Cardiac fibroblast (primary cell): ENCODE data around the gene POLR2L.
A peak's percentile ranks its signal among the peaks of the same experiment; 100 is the strongest.

Experiments
- DNase-seq, 2 donors: peaks; one replicate each; pipeline versions ENCODE4 v3.0.0 to v3.0.0-alpha.2; 2010; ENCODE audit warnings: low read depth in 2 of 2
- H3K4me3 ChIP-seq, 2 donors: replicated peaks in 1 of 2; 1 replicate in 1 of 2; 2 replicates in 1 of 2; pipeline ENCODE4 v1.5.1; 2011; ENCODE audit warnings: low read depth in 2 of 2, low read length in 2 of 2, mild to moderate bottlenecking in 2 of 2, moderate library complexity in 1 of 2
- TF ChIP-seq, protein P1 (sequence below): IDR thresholded peaks from one replicate; pipeline ENCODE4 v1.5.1; 2011; ENCODE audit warnings: low read depth, mild to moderate bottlenecking, low read length, inconsistent platforms

The POLR2L gene

DNA sequence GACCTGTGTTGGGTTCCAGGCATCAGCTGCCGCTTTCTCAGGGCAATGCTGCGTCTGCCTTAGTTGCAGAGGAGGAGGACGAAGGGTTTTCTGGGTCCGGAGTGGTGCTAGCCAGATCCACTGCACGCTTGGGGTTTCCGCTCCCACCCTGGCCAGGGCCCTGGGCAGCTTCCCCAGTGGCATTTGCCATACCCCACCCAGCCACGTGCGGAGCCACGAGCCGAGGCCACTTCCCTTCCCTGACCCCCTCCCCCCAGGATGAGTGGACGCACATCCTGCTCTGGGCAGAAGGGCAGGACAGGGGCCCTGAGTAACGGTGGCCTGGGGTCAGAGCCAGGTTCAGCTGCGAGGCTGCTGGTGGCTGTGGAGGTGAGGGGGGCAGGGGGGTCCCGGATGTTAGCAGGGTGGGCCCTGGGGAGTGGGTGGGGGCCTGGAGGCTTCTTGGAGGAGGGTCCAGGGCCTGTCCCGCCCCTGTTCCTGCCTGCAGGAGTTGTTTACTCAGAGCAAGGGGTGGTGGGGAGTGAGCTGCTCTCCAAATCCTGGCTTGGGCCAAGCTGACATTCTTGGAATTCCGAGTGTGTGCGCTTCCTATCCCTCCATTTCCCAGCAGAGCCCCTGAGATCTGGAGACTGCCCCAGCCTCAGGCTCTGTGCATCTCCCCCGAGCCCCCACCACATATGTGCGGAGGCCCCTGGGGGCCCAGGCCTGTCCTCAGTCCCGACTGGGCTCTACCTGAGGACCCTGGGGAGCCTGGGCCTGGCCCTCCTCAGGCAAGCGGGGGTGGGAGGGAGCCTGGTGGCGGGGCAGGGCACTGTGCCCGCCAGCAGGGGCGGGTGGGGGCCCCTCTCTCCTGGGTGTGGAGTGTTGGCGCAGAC lies 1.7 kb upstream of the POLR2L start:
- peak overlapping the region; percentile 66 to 73 for H3K4me3 ChIP-seq
- TF ChIP-seq, protein P1, sequence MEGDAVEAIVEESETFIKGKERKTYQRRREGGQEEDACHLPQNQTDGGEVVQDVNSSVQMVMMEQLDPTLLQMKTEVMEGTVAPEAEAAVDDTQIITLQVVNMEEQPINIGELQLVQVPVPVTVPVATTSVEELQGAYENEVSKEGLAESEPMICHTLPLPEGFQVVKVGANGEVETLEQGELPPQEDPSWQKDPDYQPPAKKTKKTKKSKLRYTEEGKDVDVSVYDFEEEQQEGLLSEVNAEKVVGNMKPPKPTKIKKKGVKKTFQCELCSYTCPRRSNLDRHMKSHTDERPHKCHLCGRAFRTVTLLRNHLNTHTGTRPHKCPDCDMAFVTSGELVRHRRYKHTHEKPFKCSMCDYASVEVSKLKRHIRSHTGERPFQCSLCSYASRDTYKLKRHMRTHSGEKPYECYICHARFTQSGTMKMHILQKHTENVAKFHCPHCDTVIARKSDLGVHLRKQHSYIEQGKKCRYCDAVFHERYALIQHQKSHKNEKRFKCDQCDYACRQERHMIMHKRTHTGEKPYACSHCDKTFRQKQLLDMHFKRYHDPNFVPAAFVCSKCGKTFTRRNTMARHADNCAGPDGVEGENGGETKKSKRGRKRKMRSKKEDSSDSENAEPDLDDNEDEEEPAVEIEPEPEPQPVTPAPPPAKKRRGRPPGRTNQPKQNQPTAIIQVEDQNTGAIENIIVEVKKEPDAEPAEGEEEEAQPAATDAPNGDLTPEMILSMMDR, result no peak
- peak; percentile 95 to 99 for DNase-seq

DNA sequence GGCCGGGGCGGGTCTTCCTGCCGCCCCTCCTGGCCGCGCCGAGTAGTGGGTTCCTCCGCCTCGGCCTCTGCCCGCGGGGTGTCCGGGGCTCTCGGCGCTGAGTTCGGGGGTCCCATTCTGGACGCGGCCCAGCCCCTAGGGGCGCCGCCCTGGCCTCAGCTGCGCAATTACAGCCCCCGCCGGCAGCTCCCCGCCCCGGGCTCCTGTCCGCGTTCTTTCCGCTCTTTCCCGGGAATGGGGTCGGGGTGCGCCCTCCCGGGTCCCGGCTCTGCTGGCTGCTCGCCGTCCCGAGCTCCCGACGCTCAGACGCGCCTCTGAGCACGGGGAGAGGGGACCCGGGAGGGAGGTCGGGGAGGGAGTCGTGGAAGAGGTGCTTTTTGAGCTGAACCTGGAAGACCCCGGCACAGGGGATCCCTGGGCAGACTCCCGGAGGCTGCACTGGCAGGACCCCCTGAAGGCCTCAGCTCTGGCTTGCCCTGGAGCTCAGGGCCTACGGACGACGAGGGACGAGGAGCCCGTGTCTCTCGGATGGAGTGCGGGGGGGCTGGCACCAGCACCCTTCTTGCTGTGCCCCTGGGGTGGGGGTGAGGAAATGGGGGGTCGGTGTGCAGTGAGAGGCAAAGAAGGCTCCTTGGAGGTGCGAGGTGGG lies 881 bp upstream of the POLR2L start:
- TF ChIP-seq, protein P1, result no peak
- peak overlapping the region; percentile 66 to 73 for H3K4me3 ChIP-seq
- no peak for DNase-seq

DNA sequence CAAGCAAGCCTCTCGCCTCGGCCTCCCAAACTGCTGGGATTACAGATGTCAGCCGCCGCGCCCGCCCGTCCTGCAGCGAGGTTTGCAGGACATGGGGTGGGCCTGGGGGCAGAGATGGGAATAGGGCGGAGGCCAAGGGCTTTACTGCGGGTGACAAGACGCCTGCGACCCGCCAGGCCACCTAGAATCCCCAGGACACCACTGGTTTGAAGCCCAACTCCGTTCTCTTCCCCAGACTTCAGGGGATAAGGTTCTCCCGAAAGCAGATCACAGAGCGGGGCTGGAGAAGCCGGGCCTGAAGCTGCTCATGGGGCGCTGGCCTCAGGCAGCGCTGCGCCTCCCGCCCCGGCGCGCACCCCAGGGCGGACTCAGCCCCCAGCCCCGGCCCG lies 354 bp downstream of the POLR2L start:
- H3K4me3 ChIP-seq, result peak overlapping the region; percentile 73 to 92
- DNase-seq, result no peak
- TF ChIP-seq, protein P1, result no peak

DNA sequence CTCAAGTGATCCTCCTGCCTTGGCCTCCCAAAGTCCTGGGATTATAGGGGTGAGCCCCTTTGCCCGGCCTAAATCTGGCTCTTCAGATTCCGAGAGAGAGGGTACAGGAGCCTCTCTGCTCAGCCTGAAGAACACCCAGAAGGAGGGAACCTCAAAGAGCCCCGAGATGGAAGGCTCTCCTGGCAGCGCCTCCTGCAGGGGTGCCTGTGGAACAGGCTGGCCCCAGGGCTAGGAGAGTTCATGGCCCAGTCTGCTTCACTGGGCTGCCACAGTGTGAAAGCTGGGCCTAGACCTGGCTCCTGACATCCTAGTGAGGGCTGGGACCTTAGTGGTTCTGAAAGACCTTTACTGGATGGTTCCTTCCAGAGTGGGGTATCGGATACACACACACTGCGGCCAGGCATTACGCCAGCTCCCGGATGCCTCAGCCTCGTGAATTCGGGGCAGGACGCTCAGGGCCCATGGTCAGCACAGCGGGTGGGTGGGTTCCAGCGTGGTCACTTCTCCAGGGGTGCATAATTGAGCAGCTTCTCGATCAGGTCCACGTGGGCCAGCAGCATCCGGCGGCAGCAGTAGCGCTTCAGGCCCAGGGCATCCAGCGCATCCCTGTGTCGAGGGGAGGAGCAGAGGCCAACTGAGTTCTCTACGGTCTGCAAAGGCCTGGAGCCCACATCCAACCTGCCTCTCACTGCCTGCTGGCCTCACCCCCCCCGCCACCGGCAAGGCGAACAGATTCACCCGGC lies 2.3 kb downstream of the POLR2L start:
- TF ChIP-seq, protein P1, result peak; percentile 43

DNA sequence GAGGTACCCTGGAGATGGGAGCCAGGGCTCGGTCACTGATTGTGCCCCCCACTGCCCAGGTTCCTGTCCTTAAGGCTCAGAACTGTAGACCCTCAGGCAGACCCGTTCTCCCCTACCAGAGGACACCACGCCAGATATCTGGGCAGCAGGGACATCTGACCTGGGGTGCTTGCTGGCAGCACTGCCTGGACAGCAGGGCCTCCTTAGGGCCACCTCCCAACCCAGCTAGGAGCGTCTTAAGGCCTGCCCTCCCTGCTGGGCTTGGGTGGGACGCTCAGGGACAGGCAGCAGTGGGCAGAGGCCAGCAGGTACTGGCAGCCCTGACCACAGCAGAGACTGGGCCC lies 3.1 kb downstream of the POLR2L start:
- no peak for DNase-seq
- H3K4me3 ChIP-seq, result no peak overlapping the region
- TF ChIP-seq, protein P1, result no peak

More for the DNA sequence above, 2.3 kb downstream of the POLR2L start:
- peak overlapping the region; percentile 73 to 92 for H3K4me3 ChIP-seq
- no peak for DNase-seq

DNA sequence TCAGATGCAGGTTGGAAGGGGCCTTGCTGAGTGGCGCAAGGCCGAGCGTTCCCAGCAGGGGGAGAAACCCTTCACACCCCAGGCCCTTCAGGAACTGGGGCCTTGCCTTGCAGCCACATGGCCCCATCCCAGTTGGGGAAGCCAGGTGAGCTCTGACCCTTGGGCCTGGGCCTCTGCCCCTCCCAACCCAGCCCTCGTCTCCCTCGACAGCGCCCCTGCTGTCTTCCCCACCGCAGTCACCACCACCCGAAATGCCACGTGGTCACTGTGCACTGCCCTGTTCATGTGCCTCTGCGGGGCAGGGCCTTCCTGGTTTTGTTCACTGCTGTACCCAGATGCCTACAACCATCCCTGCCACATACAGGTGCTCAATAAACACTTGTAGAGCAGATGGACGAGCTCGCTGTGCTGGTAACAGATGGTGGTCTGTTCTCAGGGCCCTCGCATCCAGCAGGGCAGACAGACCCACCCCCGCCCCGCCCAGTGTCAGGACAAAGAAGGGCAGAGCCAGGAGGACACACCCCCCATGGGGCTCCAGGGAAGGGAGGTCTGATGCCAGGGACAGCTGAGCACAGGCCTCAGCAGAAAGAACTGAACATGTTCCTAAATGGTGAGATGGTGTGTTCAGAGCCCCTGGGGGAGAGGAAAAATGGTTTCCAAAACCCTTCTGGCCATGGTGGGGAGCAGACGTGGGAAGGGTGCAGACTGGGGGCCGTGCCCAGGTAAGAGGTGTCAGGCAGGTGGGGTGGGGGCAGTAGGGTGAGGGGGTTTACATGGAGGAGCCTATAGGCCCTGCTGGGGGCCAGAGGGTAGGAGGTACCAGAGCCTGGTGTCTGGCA lies 3.7 kb downstream of the POLR2L start:
- no peak overlapping the region for H3K4me3 ChIP-seq
- peak in 1 of 2 donors; percentile 47 for DNase-seq
- TF ChIP-seq, protein P1, result peak; percentile 26
